ENCODE measurements around the gene BAG3. TPM values are rescaled to one million over a fixed set of nuclear protein-coding genes. Genes with fewer than 3 reads are reported as not detected.

BAG3 gene
- total and polyA plus RNA-seq, 2 of the 8 experiments (the other 6 are each of a cell fraction or from before 2014, with no cell fraction given), result 3.5 to 13.3 TPM

GRCh38 chr10:119691726-119692125, 40.5 kb downstream of the BAG3 start (continued):
- TF ChIP-seq, protein P1, sequence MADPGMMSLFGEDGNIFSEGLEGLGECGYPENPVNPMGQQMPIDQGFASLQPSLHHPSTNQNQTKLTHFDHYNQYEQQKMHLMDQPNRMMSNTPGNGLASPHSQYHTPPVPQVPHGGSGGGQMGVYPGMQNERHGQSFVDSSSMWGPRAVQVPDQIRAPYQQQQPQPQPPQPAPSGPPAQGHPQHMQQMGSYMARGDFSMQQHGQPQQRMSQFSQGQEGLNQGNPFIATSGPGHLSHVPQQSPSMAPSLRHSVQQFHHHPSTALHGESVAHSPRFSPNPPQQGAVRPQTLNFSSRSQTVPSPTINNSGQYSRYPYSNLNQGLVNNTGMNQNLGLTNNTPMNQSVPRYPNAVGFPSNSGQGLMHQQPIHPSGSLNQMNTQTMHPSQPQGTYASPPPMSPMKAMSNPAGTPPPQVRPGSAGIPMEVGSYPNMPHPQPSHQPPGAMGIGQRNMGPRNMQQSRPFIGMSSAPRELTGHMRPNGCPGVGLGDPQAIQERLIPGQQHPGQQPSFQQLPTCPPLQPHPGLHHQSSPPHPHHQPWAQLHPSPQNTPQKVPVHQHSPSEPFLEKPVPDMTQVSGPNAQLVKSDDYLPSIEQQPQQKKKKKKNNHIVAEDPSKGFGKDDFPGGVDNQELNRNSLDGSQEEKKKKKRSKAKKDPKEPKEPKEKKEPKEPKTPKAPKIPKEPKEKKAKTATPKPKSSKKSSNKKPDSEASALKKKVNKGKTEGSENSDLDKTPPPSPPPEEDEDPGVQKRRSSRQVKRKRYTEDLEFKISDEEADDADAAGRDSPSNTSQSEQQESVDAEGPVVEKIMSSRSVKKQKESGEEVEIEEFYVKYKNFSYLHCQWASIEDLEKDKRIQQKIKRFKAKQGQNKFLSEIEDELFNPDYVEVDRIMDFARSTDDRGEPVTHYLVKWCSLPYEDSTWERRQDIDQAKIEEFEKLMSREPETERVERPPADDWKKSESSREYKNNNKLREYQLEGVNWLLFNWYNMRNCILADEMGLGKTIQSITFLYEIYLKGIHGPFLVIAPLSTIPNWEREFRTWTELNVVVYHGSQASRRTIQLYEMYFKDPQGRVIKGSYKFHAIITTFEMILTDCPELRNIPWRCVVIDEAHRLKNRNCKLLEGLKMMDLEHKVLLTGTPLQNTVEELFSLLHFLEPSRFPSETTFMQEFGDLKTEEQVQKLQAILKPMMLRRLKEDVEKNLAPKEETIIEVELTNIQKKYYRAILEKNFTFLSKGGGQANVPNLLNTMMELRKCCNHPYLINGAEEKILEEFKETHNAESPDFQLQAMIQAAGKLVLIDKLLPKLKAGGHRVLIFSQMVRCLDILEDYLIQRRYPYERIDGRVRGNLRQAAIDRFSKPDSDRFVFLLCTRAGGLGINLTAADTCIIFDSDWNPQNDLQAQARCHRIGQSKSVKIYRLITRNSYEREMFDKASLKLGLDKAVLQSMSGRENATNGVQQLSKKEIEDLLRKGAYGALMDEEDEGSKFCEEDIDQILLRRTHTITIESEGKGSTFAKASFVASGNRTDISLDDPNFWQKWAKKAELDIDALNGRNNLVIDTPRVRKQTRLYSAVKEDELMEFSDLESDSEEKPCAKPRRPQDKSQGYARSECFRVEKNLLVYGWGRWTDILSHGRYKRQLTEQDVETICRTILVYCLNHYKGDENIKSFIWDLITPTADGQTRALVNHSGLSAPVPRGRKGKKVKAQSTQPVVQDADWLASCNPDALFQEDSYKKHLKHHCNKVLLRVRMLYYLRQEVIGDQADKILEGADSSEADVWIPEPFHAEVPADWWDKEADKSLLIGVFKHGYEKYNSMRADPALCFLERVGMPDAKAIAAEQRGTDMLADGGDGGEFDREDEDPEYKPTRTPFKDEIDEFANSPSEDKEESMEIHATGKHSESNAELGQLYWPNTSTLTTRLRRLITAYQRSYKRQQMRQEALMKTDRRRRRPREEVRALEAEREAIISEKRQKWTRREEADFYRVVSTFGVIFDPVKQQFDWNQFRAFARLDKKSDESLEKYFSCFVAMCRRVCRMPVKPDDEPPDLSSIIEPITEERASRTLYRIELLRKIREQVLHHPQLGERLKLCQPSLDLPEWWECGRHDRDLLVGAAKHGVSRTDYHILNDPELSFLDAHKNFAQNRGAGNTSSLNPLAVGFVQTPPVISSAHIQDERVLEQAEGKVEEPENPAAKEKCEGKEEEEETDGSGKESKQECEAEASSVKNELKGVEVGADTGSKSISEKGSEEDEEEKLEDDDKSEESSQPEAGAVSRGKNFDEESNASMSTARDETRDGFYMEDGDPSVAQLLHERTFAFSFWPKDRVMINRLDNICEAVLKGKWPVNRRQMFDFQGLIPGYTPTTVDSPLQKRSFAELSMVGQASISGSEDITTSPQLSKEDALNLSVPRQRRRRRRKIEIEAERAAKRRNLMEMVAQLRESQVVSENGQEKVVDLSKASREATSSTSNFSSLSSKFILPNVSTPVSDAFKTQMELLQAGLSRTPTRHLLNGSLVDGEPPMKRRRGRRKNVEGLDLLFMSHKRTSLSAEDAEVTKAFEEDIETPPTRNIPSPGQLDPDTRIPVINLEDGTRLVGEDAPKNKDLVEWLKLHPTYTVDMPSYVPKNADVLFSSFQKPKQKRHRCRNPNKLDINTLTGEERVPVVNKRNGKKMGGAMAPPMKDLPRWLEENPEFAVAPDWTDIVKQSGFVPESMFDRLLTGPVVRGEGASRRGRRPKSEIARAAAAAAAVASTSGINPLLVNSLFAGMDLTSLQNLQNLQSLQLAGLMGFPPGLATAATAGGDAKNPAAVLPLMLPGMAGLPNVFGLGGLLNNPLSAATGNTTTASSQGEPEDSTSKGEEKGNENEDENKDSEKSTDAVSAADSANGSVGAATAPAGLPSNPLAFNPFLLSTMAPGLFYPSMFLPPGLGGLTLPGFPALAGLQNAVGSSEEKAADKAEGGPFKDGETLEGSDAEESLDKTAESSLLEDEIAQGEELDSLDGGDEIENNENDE (IDR thresholded peaks at IDR 0.05; ENCODE audit: insufficient replicate concordance, low read length), result no peak
- TF ChIP-seq RAD21 (IDR thresholded peaks at IDR 0.05 in 1 of 2, conservative IDR thresholded peaks at IDR 0.05 in 1 of 2; ENCODE audit: low read depth in 2 of 2, low read length in 2 of 2) (no peak), SIX5 (IDR thresholded peaks at IDR 0.05; ENCODE audit: low read depth, low read length) (no peak), SP4 (IDR thresholded peaks at IDR 0.05; ENCODE audit: low read length) (no peak), CBX8 (IDR thresholded peaks at IDR 0.05; ENCODE audit: borderline replicate concordance, low read depth, low read length) (no peak)

All from H1 (cell line).